CD4-positive, alpha-beta T cell treated with Interleukin-15 for 1 hour (primary cell): Measurements from ENCODE around the gene EIF4EBP2.
A peak's percentile ranks its signal among the peaks of the same experiment; 100 is the strongest.

Experiments used
- DNase-seq: peaks from one replicate; pipeline ENCODE4 v3.0.0-alpha.2; 2020

Gene EIF4EBP2

GRCh38 chr10:70379581-70380176 lies 24.3 kb upstream of the EIF4EBP2 start:
- DNase-seq: no peak

GRCh38 chr10:70380350-70381135 lies 23.4 kb upstream of the EIF4EBP2 start:
- no peak for DNase-seq

- no peak for DNase-seq
These were observed 22.2 kb upstream of the EIF4EBP2 start for GRCh38 chr10:70381471-70382421.

GRCh38 chr10:70391654-70392053 lies 12.3 kb upstream of the EIF4EBP2 start:
- no peak for DNase-seq

- no peak for DNase-seq
These were observed 7.8 kb upstream of the EIF4EBP2 start for GRCh38 chr10:70396140-70396539.

- DNase-seq: no peak
These were observed 4.8 kb upstream of the EIF4EBP2 start for GRCh38 chr10:70399177-70399576.

GRCh38 chr10:70403483-70404035 lies 386 bp upstream of the EIF4EBP2 start:
- DNase-seq: no peak

GRCh38 chr10:70404787-70405036 lies 767 bp downstream of the EIF4EBP2 start:
- no peak for DNase-seq

GRCh38 chr10:70405037-70405824 lies 1.3 kb downstream of the EIF4EBP2 start:
- DNase-seq: peak; percentile 62

- no peak for DNase-seq
These were observed 5.8 kb downstream of the EIF4EBP2 start for GRCh38 chr10:70409772-70410171.

GRCh38 chr10:70410608-70411007 lies 6.7 kb downstream of the EIF4EBP2 start:
- no peak for DNase-seq

GRCh38 chr10:70412356-70412755 lies 8.4 kb downstream of the EIF4EBP2 start:
- no peak for DNase-seq

GRCh38 chr10:70417568-70417967 lies 13.6 kb downstream of the EIF4EBP2 start:
- no peak for DNase-seq

GRCh38 chr10:70418229-70418628 lies 14.3 kb downstream of the EIF4EBP2 start:
- DNase-seq: no peak

- DNase-seq: no peak
These were observed 14.8 kb downstream of the EIF4EBP2 start for GRCh38 chr10:70418713-70419112.

GRCh38 chr10:70424320-70424719 lies 20.4 kb downstream of the EIF4EBP2 start:
- no peak for DNase-seq

GRCh38 chr10:70425096-70425495 lies 21.2 kb downstream of the EIF4EBP2 start:
- no peak for DNase-seq

- DNase-seq: no peak
These were observed 22.9 kb downstream of the EIF4EBP2 start for GRCh38 chr10:70426823-70427222.

GRCh38 chr10:70430493-70431445 lies 26.8 kb downstream of the EIF4EBP2 start:
- no peak for DNase-seq

GRCh38 chr10:70432101-70432500 lies 28.2 kb downstream of the EIF4EBP2 start:
- DNase-seq: no peak

GRCh38 chr10:70432561-70433263 lies 28.8 kb downstream of the EIF4EBP2 start:
- no peak for DNase-seq
